T-helper 9 cell (primary cell): ENCODE measurements around the gene CHPF.

ENCODE experiments used
- DNase-seq: peaks from one replicate; pipeline ENCODE4 v3.0.0-alpha.2; 2020

The CHPF gene

GRCh38 chr2:219511547-219512325, 31.9 kb downstream of the CHPF start:
- no peak for DNase-seq

GRCh38 chr2:219510512-219511135, 33.0 kb downstream of the CHPF start:
- DNase-seq = no peak

GRCh38 chr2:219509780-219510511, 33.7 kb downstream of the CHPF start:
- peak; percentile 44 for DNase-seq

- DNase-seq = no peak
These were observed 34.4 kb downstream of the CHPF start for GRCh38 chr2:219508971-219509779.

- DNase-seq = no peak
These were observed 35.2 kb downstream of the CHPF start for GRCh38 chr2:219508444-219508734.

GRCh38 chr2:219507581-219508443, 35.8 kb downstream of the CHPF start:
- no peak for DNase-seq

GRCh38 chr2:219506802-219507526, 36.6 kb downstream of the CHPF start:
- no peak for DNase-seq

GRCh38 chr2:219506153-219506801, 37.3 kb downstream of the CHPF start:
- no peak for DNase-seq

GRCh38 chr2:219505585-219505984, 38.0 kb downstream of the CHPF start:
- no peak for DNase-seq

GRCh38 chr2:219502618-219503017, 41.0 kb downstream of the CHPF start:
- no peak for DNase-seq

GRCh38 chr2:219501849-219502248, 41.8 kb downstream of the CHPF start:
- no peak for DNase-seq

- no peak for DNase-seq
These were observed 43.5 kb downstream of the CHPF start for GRCh38 chr2:219500135-219500534.

GRCh38 chr2:219499555-219499954, 44.1 kb downstream of the CHPF start:
- no peak for DNase-seq

- DNase-seq = no peak
These were observed 44.6 kb downstream of the CHPF start for GRCh38 chr2:219499058-219499307.

GRCh38 chr2:219498280-219499057, 45.1 kb downstream of the CHPF start, which contains the start of gene GMPPA:
TSS of gene GMPPA (plus strand) at chr2:219498891. CDS start at chr2:219499976, 1,085 bp downstream.
- DNase-seq = peak; percentile 88

- no peak for DNase-seq
These were observed 45.9 kb downstream of the CHPF start for GRCh38 chr2:219497495-219498279.

GRCh38 chr2:219496825-219497494, 46.6 kb downstream of the CHPF start:
- no peak for DNase-seq

- no peak for DNase-seq
These were observed 47.3 kb downstream of the CHPF start for GRCh38 chr2:219496247-219496824.
